Measurements from ENCODE around the gene VWA5B1. TPM values are rescaled to one million over a fixed set of nuclear protein-coding genes. Genes with fewer than 3 reads are reported as not detected.

The VWA5B1 gene
- polyA plus RNA-seq, 3 donors = 1.4 to 3.3 (median 1.8) TPM

DNA sequence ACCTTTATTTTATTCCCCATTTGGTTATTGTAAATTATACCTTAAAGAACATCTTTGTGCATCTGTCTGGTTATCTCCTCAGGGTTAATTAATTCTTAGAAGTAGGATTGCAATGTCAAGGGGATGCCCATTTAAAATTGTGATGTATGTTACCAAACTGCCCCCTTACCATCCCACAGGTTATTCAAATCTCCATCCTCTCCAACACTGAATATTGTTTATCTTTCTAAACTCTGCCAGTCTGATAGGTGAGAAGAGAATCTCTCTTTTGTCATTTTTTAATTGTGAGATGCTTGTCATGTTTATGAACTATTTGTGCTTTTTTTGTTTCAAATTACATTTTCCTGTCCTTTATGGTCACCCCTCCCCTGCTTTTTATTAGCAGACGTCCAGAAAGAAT, 55.8 kb downstream of the VWA5B1 start:
- no peak for DNase-seq

DNA sequence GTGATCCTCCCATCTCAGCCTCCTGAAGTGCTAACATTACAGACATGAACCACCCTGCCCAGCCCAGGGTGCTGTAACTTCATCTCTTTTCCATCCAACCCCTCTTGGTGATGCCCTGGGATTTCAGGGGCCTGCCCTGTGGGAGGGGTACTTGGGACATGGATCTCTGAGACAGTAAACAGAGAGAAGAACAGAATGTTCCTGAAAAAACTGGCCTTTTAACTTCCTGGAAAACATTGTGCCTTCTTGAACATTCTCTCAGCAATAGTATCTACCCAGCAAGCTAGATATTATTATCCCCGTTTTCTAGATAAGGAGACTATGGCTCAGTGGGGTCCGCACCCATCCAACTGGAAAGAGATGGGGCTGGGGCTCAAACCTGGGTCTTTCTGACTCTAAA, 57.0 kb downstream of the VWA5B1 start:
- DNase-seq = no peak

DNA sequence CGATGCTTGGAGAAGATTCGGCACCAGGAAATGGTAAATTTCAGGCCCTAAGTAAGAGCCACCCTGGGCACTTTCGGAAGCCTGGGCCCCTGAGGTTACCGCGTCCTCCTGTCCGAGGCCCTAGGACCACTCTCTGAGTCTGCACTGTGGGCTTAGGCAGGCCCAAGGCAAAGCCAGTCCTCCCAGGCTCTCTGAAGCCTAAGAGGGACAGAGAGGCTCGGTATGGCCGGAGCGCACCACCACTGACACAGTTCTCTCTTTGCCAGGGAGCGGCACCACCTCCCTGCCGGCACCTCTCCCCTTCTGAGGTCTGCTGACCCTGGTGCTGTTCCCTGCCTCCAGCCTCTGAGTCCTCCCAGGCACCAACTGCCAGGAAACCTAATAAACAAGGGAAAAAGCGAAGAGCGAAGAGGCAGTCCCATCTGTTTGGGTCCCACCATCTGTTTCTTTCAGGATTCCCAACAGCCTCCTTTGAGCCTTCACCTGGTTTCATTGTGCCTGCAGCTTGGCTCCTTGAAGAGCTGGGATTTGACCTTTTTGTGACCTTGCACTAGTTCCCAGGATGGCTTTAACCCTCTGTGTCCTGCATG, 57.7 kb downstream of the VWA5B1 start:
- no peak for DNase-seq

DNA sequence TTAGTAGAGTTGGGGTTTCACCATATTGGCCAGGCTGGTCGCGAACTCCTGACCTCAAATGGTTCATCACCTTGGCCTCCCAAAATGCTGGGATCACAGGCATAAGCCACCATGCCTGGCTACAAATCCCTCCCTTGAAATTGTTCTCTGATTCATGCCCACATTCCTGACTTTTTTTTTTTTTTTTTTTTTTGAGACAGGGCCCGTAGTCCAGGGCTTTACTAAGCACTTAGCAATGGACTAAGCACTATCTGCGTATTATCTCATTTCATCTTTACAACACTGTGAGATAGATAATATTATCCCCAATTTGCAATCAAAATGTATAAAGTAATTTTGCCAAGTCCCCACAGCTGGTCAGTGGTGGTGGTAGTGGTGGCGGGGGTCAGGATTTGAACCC, 58.9 kb downstream of the VWA5B1 start:
- DNase-seq = no peak

DNA sequence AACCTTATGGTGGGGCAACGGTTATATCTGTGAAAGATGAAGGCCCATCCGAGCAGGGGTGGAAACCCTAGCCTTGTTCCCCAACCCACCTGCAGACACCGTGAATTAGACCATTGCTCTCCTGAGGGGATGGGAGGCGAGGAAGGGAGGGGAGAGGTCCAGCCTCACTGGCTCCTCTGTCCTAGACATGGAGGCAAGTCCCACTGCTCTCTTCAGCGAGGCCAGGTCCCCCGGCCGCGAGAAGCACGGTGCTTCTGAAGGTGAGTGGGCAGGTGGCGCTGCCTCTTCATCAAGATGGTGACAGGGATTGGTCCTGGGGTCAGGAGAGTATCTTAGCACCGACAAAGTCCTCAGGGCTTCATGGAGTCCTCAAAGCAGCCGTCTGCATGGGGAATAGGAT, 59.3 kb downstream of the VWA5B1 start:
- no peak for DNase-seq

DNA sequence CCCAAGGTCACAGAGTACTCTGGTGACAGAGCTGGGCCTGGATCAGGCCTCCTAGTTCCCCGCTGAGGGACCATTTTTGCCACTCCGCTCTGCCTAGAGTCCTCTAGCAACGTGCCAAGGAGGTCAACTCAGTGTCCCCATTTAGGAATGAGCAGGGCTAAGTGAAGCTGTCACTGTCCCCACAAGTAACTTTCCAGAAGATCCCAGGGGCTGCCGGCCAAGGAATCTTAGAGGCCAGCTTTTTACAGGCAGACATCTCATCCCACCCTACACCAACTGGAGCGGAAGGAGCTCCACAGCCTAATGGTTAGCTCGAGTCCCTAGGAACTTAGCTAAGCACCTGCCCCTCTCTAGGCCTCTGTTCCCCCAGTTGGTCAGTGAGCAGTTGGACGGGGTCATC, 59.7 kb downstream of the VWA5B1 start:
- no peak for DNase-seq

DNA sequence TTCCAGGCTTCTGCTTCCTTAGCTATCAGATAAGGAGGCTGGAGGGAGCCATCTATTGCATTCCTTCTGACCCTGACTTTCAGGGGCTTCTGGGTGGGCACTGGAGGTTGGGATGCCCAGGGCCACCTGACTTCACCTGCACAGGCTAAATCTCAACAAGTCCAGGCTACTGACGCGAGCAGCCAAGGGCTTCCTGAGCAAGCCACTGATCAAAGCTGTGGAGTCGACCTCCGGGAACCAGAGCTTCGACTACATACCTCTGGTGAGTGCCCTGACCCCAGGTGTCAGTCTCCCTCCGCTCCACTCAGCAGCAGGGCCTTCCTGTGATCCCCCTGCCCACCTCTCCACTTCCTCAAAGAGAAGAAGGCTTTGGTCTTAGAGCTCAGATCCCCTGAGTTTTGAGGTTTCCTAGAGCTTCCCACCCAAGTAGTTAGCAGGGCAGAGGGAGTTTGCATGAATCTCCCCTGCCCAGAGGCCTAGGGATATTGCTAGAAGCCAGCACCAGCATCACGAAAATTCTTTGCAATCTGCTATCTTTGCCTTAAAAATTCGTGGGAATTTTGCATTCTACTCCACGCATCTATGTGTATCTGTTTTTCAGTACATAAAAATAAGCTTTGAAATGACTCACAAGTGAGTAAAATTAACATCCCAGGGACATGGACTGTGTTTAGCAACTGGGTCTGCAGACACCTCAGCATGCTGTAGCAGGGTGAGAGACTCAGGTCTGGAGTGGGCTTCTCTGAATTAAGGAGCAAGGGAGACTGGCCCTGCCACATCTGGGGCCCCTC, 61.4 kb downstream of the VWA5B1 start:
- DNase-seq = no peak

DNA sequence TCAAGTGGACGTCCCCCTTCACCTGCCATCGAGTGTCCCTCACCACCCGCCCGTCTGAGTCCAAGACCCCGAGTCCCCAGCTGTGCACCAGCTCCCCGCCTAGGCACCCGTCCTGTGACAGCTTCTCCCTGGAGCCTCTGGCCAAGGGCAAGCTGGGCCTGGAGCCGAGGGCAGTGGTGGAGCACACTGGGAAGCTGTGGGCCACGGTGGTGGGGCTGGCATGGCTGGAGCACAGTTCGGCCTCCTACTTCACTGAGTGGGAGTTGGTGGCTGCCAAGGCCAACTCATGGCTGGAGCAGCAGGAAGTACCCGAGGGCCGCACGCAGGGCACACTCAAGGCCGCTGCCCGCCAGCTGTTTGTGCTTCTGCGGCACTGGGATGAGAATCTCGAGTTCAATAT, 63.2 kb downstream of the VWA5B1 start:
- DNase-seq = no peak

DNA sequence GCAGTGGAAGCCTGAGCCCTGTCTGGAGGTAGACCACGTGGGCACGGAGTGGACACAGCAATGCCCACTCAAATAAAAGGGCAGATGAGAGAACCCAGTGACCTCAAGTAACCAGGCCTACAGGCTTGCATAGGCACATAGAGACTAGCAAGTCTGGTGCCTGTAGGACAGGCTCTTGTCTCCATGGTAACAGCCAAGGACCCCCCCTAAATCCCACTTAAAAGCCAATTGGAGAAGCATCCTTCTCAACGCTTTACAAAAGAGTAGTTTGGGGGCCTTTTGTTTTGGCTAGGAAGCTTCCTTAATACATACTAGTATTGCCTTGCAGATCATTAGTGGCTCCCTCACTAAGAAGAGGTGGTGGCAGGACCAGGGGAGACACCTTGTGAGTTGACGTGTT, 63.9 kb downstream of the VWA5B1 start:
- DNase-seq = no peak

DNA sequence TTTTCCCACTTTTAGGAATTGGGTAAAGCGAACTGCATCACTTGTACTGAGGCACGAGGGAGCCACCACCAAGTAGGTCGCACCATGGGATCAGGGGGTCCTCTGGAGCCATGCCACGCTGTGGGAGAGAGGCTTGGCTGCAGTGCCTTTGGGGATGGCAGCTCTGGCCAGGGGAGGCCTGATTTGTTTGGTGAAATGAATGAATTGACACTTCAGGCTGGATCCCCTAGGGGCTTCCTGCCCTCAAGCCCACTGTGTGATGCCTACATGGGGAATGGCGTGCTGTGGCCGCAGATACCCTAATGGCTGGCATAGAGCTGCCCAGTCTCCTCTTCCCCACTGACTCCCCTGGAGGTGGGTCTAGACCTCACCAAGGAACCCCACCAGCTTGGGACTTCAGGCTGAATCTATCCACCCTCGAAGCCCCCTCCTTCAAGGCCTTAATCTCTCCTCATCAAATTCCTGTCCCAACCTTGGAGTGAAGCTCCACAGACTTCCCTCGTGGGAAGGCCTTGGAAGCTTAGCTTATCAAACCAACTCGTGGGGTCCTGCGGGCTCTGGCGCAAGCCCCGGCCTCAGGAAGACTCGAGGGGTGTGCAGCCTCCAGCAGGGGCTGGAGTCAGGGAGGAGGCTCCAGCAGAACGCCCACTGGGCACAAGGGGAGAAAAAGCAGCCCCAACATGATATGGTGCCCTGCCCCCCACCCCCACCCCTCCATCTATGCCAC, 64.6 kb downstream of the VWA5B1 start:
- DNase-seq = no peak

DNA sequence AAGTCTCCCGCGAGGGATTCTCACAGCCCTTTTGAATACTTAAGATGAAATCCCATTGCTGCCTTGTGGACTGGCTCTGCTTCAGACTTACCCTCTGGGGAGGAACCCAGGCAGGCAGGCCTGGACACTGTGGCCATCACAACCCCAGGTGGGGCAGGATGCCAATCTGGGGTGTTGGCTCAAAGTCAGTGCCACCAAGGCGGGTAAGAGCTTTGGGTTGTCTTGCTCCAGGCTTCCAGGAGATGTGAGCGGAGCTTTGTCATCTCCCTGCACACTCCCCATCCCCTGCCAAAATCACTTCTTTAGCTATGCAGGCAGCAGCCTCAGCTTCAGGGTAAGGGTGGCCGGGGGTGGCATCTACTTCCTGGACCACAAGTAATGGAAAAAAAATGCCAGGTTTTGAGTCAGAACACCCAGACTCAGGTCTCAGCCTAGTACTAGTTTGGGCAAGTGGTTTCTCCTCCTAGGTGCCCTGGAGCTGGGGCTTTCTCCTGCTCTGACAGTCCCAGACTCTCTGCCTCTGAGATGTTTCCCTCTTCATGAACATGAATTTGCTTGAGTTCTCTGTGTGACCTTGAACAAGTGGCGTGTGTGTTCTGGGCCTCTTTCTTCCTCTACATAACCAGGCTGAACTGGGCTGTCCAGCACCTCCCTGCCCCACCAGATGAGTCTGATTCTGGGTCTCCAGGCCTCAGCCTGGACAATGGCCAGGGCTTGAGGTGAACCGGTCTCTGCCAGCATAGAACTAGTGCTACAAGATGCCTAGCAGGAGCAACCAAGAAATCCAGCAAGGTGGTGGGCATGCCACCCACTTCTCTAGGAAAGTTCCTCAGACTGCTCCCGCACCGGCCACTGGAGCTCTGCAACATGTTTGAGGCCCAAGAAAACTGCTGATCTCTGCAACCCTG, 65.4 kb downstream of the VWA5B1 start:
- DNase-seq = no peak

DNA sequence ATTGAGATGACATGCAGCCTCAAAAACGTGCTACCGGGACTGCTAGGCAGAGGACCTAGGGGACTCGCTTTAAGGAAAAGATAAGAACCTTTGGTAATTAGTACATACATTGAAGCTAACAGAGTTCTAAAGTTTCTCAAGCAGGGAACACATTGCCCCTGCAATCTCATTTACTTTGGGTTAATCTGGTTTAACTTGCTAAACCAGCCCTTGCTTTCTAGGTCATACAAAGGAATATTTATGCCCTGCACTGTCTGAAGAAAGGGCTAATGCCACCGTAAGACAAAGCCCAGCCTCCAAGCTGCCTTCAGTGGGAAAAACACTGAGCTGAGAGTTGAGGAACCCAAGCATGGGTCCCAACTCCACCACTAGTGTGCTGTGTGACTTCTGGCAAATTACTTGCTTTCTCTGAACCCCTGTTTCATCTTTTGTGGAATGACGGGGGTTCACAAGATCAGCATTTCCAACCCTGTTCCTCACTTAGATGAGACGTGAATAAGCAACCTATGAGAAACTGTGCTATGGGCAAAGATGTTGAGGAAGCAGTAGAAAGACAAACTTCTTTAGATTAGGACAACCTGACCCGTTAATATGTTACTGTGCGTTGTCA, 66.3 kb downstream of the VWA5B1 start:
- no peak for DNase-seq

DNA sequence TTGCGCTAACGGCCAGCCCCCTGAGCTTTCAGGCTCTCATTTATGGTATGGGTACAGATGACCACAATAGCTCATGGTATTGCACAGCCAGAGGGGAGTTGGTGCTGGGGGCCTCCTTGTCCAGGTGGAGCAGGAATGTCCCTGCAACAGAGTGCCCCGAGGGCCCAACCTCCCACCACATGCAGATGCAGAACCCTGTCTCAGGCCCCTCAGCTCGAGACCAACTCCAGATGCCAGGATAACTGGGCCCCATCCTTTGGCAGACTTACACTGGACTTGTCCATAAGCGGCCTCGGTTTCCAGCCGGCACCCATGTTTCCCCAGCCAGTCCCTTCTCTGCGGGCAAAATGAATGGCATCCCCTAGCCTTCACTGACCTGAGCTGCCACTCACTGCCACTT, 67.1 kb downstream of the VWA5B1 start:
- no peak for DNase-seq

DNA sequence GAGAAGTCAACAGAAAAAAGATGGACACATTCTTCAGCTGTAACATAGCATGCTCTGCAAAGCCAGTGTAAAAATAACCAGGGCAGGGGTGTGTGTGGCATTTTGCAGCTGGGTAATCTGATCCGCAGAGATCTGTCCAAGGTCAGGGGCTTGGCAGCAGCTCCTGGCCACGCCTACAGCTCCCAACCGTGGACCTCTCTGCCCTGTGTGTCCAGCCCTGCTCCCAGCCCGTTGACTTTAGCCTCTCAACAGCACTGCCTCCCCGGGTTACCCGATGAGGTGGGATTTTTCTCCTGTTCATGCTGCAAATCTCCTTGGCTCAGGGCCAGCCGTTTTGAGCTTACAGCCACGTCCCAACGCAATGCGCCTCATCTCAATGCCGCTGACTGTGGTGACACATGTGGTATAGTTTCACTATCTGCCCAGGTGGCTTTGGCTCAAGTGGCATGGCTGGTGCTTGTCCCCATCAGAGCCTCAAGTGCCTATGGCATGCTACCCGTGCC, 68.1 kb downstream of the VWA5B1 start:
- DNase-seq = peak; percentile 47

DNA sequence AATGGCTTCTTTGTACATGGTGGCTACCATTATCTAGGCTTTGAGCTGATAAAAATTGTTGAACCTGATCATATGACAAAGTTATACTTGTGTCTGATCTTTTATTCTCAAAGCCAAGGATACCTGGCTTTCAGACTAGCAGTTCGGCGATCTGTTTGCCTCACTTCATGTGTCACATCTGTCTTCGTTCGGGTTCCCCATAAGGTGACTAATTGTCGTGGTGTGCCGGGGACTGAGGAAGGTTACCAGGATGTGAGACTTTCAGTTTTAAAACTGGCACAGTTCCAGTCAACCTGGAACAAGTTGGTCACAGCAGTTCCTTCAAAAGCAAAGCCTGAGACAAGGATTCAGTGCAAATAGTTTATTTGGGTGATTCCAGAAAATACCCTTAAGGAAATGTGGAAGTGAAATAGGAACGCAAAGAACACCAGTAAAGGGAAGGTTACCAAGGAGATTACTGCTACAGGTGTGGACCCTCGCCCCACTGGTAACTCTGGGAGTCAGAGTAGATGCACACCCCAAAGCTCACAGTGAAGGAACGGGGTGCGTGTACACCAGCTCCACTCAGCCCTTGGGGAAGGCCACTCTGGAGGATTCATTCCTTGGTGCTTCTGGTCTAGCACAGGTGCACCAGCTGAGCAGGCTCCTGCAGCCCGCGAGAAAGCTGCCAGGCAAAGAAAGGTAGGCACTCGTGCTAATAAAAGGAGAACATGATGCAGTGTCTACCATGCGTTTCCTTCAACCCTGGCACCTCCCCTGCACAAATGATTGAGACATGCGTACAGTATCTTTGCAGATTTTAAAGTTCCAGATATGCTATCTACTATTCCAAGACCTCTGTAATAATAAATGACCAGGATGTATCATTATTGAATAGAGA, 69.0 kb downstream of the VWA5B1 start:
- no peak for DNase-seq

DNA sequence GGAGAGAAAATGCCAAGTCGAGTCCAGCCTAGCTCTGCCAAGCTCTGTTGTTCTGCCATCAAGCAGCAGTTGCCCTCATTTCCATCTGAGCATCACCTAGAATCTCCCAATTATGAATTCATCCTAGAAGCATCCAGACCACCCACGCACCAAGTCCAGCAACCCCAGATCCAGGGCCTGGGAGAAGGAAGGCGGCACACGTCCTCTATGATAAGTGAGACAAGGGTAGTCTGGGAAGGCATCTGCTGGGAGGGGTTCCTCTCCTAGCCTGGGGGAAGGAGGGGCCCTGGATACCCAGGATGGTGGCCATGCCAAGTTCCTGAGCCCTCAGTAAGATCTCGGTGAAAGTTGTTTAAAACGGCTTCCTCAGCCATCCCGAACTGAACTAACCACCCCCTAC, 70.7 kb downstream of the VWA5B1 start:
- no peak for DNase-seq

DNA sequence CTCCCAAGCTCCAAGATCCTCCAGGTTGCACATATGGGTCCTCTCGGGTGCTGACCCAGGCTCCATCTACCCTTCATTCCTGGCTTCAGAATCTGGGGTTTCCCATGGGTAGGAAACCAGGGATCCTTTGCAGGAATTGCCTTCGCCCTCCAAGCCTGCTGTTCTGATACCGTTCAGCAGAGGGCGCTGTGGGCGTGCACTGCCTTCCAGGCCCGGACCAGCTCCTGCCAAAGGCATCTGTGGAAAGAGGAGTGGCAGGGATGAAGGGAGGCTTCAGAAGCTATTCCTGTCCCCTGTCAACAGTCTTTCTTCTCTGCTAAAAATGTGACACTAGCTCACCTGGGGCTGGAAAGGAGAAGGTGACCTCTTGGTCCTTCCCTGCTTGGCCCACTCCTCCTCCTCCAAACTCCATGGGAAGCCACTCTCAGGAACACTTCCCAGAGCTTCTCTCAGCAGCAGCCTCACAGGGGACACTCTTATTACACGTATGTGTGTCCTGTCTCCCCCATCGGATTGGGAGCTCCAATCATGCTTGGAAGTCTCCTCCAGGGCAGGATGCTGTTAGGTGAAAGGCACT, 71.2 kb downstream of the VWA5B1 start:
- peak; percentile 35 for DNase-seq

DNA sequence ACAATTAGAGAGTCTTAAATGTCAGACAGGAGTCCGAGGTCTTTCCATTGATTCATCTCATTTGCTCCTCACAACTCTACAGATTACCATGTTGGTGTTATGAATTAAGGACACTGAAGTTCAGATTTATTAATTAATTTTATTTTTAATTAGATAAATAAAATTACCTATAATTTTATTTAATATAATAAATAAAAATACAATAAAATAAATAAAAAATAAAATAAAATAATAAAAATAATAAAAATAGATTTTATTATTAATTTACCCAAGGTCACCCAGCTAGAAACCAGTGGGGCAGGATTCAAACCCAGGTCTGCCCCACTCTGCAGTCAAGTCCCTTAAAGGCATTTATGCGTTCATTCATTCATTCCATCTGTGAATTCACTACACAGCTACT, 72.2 kb downstream of the VWA5B1 start:
- no peak for DNase-seq

DNA sequence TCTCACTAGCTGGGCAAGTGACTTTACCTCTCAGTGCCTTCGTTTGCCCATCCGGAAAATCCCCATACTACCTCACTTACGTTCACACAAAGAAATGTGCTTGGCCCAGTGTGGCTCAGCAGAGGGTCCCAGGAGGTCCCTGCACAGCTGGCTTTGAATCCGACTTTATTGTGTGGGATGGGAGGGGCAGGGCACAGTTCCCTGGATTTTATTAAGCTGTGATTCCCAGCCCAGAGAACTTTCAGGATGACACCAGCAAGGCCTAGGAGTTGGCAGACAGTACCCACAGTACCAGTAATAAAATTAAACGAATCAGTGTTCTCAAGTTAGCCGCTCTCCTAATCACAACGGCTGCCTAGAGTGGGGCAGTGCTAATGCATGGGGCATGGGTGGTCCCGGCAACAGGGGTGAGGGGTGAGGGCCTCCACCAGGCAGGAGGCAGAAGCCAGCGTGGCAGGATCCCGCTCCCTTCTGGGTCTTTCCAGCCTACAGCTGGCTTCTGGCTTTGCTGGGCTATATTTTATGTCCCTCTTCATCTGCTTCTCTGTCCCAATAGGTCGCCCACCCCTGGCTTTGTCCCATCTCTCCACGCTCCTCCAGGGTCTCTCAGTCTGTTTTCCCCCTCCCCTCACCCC, 74.9 kb downstream of the VWA5B1 start:
- no peak for DNase-seq

DNA sequence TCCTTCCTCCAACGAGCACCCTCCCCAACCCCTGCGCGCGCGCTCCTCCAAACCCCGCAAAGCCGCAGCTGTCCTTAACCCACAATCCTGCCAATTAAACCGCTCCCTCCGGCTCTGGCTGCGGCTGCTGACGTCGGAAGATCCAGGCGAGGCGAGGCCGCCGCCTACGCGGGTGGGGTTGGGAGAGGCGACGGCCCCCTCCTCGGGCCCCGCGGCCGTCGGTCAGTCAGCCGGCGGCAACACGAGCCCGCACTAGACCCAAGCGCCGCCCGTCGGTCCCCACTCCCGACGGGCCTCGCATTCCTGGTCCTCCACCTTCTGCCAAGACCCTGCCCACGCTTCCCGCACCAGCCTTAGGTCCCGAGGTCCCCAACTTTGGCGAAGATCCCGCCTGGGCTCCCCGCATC, 75.4 kb downstream of the VWA5B1 start:
- DNase-seq = no peak

Measured in renal pelvis (tissue), 4 donors.